G401 (cell line): ENCODE data around the gene TMEM63B. TPM values are rescaled to one million over a fixed set of nuclear protein-coding genes. Genes with fewer than 3 reads are reported as not detected.
A peak's percentile ranks its signal among the peaks of the same experiment; 100 is the strongest.

Source experiments
- DNase-seq: peaks from one replicate; pipeline ENCODE4 v3.0.0-alpha.2; 2015; ENCODE audit warnings: low spot score
- in situ Hi-C: cut with HindIII; loops from 2 replicates; pipeline ENCODE4 v1.10.0; 2016; ENCODE audit warnings: low sequenced_read_pairs, mixed read lengths
- total RNA-seq: library from RNA; depleted of rRNA; stranded (reverse); fragments of >200 nt; shearing (Covaris generic); gene quantifications from 2 replicates; pipeline ENCODE4 v1.2.3, GENCODE V29; 2014

TMEM63B gene
- total RNA-seq, 1 experiment from 2014 or later, result 10.0 TPM

DNA sequence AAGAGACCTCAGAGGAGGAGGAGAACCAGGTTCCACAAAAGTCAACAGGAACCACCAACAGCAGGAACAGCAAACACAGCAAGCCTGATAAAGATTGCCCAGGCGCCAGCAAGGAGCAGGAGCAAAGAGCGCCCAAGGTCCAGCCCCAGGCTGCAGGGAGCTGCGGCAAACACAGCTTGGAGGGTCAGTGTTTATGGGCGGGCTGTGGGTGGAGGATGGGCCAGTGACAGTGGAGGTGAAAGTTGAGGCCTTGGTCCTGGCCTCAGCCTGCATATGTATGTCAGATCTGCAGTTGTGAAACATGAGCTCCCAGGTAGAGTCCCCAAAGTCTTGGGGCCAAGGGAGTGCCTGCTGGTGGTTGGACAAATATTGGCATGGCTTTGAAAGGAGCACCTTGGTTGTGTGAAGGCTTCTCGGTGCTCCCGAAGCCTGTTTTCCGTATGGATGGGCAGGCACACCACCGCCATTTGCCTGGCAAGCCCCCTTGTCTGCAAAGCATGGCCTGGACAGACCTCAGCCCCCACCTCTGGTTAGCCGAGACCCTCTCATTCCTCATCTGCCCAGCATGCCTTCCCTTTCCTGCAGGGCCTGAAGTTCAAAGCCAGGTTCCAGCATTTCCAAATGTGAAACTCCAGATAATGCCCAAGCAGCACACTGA lies 29.3 kb downstream of the TMEM63B start:
- in situ Hi-C loops, result no loop called here
- DNase-seq, result no peak

DNA sequence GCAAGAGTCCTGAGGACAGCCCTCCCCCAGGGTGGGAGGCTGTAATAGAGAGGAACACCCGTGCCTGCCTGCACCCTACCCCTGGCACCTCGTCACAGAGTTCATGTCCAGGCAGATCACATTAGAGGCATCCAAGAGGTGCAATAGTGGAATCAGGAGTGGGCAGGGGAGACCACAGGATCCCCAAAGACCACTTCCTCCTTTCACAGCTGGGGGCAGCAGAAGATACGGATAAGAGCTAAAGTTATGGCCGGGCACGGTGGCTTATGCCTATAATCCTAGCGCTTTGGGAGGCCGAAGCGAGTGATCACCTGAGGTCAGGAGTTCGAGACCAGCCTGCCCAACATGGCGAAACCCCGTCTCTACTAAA lies 29.8 kb downstream of the TMEM63B start:
- in situ Hi-C loops, result no loop called here
- DNase-seq, result no peak

DNA sequence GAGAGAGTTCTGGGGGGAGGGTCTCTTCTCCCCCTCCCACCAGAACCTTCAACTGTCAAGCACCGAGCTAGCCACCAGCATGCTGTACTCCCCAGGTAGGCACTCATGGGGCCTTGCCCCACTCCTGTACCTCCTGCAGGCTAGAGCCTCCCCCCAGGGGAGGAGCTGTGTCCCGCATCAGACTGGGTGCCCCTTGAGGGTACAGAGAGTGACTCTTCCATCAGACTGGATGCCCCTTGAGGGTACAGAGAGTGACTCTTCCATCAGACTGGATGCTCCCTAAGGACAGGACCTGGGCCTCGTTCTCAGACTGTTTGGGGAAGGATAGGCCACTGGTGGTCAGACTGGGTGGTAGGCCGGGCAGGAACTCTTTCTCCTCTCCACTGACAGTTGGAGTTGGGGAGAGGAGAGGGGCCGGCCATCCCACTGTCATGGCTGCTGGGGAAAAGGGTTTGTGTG lies 31.4 kb downstream of the TMEM63B start, which contains the start of gene CAPN11:
TSS of gene CAPN11 (plus strand) at position 51 of the 459 bp plus-strand sequence. CDS start at position 80, 29 bp downstream.
- in situ Hi-C loops, result no loop called here
- DNase-seq, result no peak

DNA sequence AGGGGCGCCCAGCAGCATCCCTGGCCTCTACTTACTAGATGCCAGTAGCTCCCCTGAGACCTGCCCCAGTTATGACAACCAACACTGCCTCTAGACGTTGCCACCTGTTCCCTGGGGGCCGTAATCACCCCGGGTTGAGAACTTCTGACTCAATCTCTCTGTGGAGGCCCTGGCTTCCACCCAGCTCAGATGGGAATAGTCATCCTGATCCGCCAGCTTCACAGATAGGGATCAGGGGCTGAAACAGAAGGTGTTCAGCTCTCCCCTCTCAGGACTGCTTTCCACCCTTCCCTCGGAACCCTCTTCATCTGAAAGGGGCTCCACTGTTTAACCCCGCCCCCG lies 34.6 kb downstream of the TMEM63B start:
- in situ Hi-C loops, result no loop called here
- DNase-seq, result no peak

DNA sequence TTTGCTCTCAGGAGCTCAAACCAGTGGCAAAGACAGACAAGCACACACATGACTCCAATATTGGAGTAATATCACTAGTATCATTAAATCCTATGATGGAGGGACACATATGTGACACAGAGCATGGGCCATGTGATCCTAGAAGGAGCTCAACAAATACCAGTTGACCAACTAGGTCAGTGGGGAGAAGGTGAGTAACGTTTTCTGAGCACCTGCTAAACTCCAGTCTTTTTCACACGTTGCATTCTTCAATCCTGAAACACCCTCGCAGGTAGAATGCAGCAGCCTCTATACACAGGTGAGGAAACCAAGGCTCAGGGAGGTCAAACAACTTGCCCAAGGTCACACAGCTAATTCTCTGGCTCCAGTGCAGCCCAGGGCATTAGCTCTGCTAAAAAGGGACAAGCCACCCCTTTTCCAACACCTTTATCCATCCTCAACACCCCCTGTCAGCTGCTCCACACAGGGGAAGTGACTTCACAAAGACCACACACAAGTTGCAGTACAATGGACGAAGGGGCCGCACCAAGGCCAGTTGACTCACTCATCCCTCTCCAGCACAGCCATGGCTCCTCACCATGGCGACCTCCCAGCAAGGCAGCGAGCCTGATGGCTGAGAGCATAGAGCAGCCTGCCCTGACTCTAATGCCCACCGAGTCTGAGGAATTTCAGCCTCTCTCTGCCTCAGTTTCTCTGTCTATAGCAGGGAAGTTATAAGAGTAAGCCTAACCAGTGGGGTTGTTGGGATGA lies 35.7 kb downstream of the TMEM63B start:
- in situ Hi-C loops, result no loop called here
- no peak for DNase-seq

DNA sequence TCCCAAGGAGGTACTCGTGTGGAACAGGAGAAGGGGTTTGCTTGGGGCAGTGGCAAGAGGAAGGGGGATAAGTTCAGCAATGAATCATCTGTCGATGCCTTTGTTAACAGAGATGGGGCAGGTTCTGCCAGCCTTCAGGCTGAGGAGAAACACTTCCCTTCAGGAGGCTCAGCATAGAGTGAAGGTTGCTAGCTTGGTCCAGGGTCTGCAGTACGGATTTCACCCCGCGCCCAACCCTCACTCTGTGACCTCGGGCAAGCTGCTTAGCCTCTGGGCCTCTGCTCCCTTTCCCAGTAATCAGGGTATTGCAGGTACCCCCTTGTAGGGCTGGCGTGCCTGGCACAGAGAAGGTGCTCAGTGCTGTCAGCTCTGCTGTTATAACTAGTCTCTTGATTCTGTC lies 38.8 kb downstream of the TMEM63B start:
- in situ Hi-C loops, result no loop called here
- no peak for DNase-seq

DNA sequence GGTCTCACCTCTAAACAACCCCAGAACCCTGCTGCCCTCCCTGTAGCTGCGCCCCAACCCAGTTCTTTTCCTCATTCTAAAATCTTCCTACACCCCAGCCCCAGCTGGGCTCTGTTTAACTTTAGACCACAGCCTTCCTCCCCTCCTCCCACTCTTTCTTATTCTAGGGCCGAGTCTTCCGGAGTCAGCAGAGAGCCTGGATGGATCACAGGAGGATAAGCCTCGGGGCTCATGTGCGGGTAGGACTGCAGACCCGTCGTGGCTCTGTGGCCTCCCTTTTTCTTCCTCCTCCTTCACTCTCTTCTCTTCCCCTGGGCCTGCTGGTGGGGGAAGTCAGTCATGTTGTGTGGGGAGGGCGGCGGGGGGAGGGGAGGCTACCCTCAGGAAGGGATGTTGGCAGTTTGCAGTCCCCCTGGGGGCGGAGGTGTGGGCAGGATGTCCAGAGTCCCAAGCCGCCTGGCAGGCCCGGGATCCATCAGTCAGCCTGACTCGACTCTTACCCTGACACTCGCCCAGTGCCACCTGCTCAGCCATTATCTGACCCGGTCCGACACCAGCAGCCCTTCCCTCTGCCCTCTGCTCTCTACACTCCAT lies 39.3 kb downstream of the TMEM63B start:
- in situ Hi-C loops, result no loop called here
- no peak for DNase-seq

DNA sequence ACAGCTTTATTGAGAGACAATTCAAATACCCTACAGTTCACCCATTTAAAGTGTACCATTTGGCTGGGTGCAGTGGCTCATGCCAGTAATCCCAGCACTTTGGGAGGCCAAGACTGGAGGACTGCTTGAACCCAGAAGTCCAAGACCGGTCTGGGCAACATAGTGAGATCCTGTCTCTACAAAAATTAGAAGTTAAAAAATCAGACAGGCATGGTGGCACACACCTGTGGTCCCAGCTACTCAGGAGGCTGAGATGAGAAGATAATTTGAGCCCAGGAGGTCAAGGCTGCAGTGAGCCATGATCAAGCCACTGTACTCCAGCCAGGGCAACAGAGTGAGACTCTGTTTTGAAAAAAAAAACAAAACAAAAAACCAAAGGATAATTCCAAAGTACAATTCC lies 40.2 kb downstream of the TMEM63B start:
- in situ Hi-C loops, result no loop called here
- no peak for DNase-seq

DNA sequence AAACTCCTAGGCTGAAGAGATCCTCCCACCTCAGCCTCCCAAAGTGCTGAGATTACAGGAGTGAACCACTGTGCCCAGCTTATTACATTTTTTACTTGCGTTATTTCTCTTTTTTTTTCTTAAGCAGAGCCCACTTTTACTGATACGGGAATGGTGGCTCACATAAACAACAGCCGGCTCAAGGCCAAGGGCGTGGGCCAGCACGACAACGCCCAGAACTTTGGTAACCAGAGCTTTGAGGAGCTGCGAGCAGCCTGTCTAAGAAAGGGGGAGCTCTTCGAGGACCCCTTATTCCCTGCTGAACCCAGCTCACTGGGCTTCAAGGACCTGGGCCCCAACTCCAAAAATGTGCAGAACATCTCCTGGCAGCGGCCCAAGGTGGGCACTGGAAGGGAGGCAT lies 41.8 kb downstream of the TMEM63B start:
- in situ Hi-C loops, result no loop called here
- no peak for DNase-seq

DNA sequence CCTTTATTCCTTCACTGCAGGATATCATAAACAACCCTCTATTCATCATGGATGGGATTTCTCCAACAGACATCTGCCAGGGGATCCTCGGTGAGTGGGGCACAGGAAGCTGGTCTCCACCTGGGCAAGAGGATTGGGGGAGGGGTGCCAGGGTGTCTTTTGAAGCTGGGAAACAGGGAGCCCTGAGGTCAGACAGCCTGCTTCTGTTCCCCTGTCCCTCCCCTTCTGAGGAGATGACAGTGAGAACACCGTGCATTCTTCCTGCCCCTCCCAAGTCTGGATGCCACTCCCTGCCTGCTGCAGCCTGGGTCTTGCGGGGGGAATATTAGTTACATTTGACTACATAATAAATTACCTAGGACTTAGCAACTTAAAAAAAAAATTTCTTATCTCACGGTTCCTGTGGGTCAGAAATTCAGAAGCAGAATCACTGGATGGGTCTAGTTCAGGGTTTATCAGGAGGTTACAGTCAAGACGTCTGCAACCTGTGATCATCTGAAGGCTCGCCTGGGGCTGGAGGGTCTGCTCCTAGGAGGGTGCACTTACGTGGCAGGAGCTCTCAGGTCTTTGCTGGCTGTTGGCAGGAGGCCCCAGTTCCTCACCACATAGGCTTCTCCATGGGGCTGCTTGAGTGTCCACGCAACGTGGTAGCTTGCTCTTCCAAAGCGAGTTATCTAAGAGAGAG lies 42.7 kb downstream of the TMEM63B start:
- in situ Hi-C loops, result no loop called here
- DNase-seq, result no peak

DNA sequence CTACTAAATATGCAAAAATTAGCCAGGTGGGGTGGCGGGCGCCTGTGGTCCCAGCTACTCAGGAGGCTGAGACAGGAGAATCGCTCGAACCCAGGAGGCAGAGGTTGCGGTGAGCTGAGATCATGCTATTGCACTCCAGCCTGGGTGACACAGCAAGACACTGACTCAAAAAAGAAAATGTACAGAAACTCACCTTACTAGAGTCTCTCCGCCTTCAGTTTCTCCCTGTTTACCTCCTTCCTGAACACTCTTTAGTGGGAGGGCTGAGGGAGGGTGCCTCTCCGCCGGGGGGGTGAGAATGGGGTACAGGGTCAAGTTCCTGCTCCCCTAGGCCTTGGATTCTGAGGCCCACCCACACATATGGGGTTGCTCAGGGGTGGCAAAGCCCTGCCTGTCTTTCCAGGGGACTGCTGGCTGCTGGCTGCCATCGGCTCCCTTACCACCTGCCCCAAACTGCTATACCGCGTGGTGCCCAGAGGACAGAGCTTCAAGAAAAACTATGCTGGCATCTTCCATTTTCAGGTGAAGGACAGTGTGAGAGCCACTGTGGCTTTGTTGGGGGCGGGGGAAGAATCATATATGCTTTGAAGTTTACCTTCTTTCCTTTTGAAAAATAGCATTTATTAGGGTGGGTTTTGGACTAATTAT lies 44.7 kb downstream of the TMEM63B start:
- in situ Hi-C loops, result no loop called here

DNA sequence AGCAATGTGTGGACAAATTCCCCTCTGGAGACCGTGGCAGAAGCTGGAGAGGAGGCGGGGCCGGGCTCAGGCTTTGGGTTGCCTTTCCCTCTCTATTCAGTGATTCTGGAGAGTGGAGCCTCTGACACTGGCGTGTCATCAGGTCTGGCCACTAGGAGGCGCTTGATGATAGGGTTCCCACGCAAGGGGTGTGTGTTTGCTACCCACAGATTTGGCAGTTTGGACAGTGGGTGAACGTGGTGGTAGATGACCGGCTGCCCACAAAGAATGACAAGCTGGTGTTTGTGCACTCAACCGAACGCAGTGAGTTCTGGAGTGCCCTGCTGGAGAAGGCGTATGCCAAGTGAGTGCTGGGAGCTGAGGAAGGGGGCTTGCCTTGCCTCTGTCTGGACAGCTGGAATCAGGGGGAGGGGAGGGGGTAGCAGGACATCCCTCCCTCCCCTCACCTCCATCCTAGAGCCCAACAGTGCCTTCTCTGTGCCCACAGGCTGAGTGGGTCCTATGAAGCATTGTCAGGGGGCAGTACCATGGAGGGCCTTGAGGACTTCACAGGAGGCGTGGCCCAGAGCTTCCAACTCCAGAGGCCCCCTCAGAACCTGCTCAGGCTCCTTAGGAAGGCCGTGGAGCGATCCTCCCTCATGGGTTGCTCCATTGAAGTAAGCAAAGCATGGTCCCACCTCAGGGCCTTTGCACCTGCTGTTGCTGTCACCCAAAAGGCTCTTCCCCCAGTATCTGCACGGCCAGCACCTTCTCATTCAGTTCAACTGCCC lies 45.6 kb downstream of the TMEM63B start:
- peak; percentile 86 for DNase-seq
- in situ Hi-C loops, result no loop called here

More for the DNA sequence above, 44.7 kb downstream of the TMEM63B start:
- DNase-seq, result no peak

DNA sequence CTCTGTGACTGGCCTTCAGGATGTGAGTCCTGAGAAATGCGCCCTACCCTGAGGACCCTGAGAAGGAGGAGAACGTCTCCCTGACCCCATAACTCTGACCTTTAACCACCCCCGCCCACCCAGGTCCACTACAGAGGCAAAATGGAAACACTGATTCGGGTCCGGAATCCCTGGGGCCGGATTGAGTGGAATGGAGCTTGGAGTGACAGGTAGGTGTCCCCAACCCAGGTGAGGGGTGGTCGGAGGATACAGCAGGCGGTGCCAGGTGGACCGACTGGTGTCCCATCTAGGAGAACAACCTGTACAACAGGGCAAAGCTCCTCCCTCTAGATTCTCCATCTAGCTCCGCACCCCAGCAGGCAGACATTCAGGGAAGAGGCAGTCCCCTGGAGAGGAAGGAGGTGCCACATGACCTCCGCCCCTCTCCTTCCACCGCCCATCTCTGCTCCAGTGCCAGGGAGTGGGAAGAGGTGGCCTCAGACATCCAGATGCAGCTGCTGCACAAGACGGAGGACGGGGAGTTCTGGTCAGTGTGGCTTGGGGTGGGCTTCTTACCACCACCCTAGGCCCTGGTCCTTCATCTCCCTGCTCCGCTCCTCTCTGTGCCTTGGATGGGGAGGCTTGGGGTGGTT lies 48.9 kb downstream of the TMEM63B start:
- DNase-seq, result no peak
- in situ Hi-C loops, result no loop called here

DNA sequence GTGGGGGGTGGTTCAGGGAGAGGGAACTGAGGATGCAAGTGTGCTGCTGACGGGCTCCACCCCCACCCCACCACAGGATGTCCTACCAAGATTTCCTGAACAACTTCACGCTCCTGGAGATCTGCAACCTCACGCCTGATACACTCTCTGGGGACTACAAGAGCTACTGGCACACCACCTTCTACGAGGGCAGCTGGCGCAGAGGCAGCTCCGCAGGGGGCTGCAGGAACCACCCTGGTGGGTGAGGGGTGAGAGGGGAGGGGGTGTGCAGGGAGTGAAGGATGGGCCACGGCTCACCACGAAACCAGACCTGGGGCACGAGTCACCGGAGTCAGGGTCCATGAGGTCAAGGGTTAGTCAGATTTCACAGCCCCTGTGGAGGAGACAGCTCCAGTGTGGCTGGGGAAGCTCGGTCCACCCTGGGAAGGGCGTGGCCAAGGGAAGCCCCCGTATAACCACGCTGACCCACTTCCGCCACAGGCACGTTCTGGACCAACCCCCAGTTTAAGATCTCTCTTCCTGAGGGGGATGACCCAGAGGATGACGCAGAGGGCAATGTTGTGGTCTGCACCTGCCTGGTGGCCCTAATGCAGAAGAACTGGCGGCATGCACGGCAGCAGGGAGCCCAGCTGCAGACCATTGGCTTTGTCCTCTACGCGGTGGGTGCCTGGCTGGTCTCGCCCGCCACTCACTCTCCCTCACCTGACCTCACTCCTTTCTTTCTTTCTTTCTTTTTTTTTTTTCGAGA lies 49.6 kb downstream of the TMEM63B start:
- DNase-seq, result no peak
- in situ Hi-C loops, result no loop called here

DNA sequence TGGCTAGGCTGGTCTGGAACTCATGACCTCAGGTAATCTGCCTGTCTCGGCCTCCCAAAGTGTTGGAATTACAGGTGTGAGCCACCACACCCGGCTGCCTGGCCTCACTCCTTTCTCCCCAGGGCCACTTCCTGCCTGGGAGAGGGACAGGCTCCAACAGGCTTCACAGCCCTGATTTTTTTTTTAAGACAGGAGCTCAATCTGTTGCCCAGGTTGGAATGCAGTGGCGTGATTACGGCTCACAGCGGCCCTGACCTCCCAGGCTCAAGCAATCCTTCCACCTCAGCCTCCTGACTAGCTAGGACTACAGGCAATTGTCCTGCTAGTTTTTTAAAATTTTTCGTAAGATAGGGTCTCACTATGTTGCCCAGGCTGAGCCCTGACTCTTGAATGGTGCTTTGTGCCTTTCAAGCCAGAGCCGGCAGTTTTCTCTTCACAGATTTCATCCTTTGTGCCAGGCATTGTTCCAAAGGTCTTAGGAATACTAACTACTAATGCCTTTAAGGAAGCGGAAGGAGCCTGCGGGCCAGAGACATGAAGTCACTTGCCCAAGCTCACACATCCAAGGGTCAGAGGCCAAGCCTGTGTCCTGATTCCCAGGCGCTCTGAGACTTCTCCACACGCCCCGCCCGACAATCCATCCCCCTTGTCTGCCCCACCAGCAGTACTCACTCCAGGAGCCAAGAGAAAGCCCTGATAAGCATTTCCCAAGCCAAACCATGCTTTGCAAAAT lies 50.5 kb downstream of the TMEM63B start:
- in situ Hi-C loops, result no loop called here
- no peak for DNase-seq

DNA sequence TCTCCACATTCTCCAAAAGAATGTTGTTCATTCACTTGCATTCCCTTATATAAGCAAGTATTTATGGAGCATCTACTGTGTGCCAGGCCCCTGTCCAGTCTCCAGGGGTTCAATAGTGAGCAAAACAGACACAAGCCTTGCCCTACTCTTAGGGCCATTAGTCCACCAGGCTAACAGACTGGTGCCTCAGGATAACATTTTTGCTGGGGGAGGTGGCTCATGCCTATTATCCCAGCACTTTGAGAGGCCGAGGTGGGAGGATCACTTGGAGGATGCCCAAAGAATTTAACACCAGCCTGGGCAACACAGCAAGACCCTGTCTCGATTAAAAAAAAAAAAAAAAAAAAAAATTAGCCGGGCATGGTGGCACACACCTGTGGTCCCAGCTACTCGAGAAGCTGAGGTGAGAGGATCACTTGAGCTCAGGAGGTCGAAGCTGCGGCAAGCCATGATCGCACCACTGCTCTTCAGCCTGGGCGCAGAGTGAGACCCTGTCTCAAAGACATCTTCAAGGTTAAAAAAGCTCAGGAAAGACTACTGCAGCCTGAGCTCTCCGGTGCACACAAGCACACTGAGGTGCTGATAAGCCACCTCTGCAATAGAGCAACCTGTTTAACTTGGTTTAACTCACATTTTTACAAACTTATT lies 51.2 kb downstream of the TMEM63B start:
- no peak for DNase-seq
- in situ Hi-C loops, result no loop called here
